ENCODE measurements around the gene CXorf65.

Gene CXorf65

GRCh38 chrX:71085900-71086299 is 20.6 kb downstream of the CXorf65 start:
- Histone ChIP-seq H3K79me2 (ENCODE audit: insufficient read depth, low read depth) (no peaks in the 10 kb centered on the region), H3K9ac (no peak overlapping the region), H3K4me2 (no peak overlapping the region), H3K4me1 (ENCODE audit: low read depth, poor library complexity, severe bottlenecking) (no peaks in the 10 kb centered on the region), H3K36me3 (ENCODE audit: insufficient read depth) (no peaks in the 10 kb centered on the region), H3K4me3 (IDR thresholded peaks at IDR 0.05; ENCODE audit: insufficient read depth, low read depth, low read length) (no peak overlapping the region), H4K20me1 (ENCODE audit: insufficient read depth) (no peaks in the 10 kb centered on the region), H2AFZ (ENCODE audit: low read depth) (no peak overlapping the region), H3K27me3 (ENCODE audit: insufficient read depth, low read depth) (no peaks in the 10 kb centered on the region), H3K27ac (no peak overlapping the region)
- no peak for TF ChIP-seq CTCF (conservative IDR thresholded peaks at IDR 0.05; ENCODE audit: low read depth, low read length)

DNA sequence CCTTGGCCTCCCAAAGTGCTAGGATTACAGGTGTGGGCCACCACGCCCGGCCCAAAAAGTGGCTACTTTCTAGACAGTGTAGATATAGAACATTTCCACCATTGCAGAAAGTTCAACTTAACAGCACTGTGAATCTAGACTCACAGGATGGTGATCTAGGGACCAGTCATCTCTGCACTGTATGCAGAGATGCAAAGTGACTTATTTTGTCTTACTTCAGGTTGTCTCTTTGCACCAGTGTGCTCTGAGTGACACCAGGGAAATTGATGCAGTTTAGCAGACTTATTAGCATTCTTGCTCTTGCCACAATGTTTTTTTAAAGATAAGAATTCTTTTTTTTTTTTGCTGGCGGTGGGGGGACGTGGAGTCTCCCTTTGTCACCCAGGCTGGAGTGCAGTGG is 23.7 kb downstream of the CXorf65 start:
- no peak overlapping the region for H3K9ac ChIP-seq
- TF ChIP-seq CTCF (conservative IDR thresholded peaks at IDR 0.05; ENCODE audit: low read depth, low read length) = no peak
- H4K20me1 ChIP-seq (ENCODE audit: insufficient read depth) = no peaks in the 10 kb centered on the region
- no peaks in the 10 kb centered on the region for H3K27me3 ChIP-seq (ENCODE audit: insufficient read depth, low read depth)
- no peaks in the 10 kb centered on the region for H3K79me2 ChIP-seq (ENCODE audit: insufficient read depth, low read depth)
- H3K4me3 ChIP-seq (IDR thresholded peaks at IDR 0.05; ENCODE audit: insufficient read depth, low read depth, low read length) = no peak overlapping the region
- H2AFZ ChIP-seq (ENCODE audit: low read depth) = no peak overlapping the region
- no peaks in the 10 kb centered on the region for H3K36me3 ChIP-seq (ENCODE audit: insufficient read depth)
- H3K27ac ChIP-seq = no peak overlapping the region
- no peak overlapping the region for H3K4me2 ChIP-seq
- H3K4me1 ChIP-seq (ENCODE audit: low read depth, poor library complexity, severe bottlenecking) = no peaks in the 10 kb centered on the region

GRCh38 chrX:71082124-71082647 is 24.4 kb downstream of the CXorf65 start:
- TF ChIP-seq CTCF (conservative IDR thresholded peaks at IDR 0.05; ENCODE audit: low read depth, low read length) = no peak
- no peak overlapping the region for H3K9ac ChIP-seq
- H3K27me3 ChIP-seq (ENCODE audit: insufficient read depth, low read depth) = no peaks in the 10 kb centered on the region
- H2AFZ ChIP-seq (ENCODE audit: low read depth) = no peak overlapping the region
- H4K20me1 ChIP-seq (ENCODE audit: insufficient read depth) = no peaks in the 10 kb centered on the region
- H3K36me3 ChIP-seq (ENCODE audit: insufficient read depth) = no peaks in the 10 kb centered on the region
- no peaks in the 10 kb centered on the region for H3K79me2 ChIP-seq (ENCODE audit: insufficient read depth, low read depth)
- no peak overlapping the region for H3K27ac ChIP-seq
- H3K4me1 ChIP-seq (ENCODE audit: low read depth, poor library complexity, severe bottlenecking) = no peaks in the 10 kb centered on the region
- no peak overlapping the region for H3K4me3 ChIP-seq (IDR thresholded peaks at IDR 0.05; ENCODE audit: insufficient read depth, low read depth, low read length)
- H3K4me2 ChIP-seq = no peak overlapping the region

DNA sequence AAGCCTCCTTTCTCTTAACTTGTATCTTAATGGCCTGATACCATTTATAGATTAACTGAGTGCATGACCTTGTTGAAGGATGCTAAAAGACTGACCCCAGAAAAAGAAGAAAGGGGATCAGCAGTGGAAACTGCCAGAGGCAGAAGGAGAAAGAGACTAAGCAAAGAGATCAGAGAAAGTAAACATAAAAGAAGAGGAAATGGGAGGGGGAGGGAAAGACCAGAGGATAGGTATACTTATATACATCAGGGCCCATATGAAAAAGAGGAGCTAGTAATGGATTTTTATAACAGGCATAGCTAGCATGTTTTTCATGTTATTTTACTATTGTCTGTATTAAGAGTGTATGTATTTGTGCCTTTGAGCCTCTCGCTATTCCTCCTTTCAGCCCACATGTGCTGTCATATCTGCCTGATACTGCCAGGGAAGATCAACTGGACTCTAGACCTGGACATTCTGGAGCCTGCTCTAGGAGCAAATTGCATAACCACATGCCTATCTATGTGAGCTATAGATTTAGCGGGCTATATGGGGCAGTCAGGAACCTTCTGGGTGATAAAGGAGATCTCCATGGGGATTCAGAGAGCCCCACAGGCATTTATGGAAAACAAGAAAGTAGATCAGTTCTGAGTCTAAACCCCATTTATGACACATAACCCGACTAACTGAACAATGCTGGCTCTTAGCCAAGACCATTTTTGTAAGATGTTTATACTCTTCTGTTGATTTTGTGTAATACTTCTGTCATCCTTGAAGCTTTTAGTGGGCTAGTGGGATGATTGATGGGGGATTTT is 25.0 kb downstream of the CXorf65 start:
- Histone ChIP-seq H3K27ac (no peak overlapping the region), H3K27me3 (ENCODE audit: insufficient read depth, low read depth) (no peaks in the 10 kb centered on the region), H3K9ac (no peak overlapping the region), H3K4me2 (no peak overlapping the region), H3K4me1 (ENCODE audit: low read depth, poor library complexity, severe bottlenecking) (no peaks in the 10 kb centered on the region), H2AFZ (ENCODE audit: low read depth) (no peak overlapping the region), H3K36me3 (ENCODE audit: insufficient read depth) (no peaks in the 10 kb centered on the region), H3K79me2 (ENCODE audit: insufficient read depth, low read depth) (no peaks in the 10 kb centered on the region), H4K20me1 (ENCODE audit: insufficient read depth) (no peaks in the 10 kb centered on the region), H3K4me3 (IDR thresholded peaks at IDR 0.05; ENCODE audit: insufficient read depth, low read depth, low read length) (no peak overlapping the region)
- no peak for TF ChIP-seq CTCF (conservative IDR thresholded peaks at IDR 0.05; ENCODE audit: low read depth, low read length)
